SK-N-SH (cell line): Measurements from ENCODE around the gene SERTAD4. TPM values are rescaled to one million over a fixed set of nuclear protein-coding genes. Genes with fewer than 3 reads are reported as not detected.
A peak's percentile ranks its signal among the peaks of the same experiment; 100 is the strongest.

Source experiments
- CTCF ChIA-PET: fragments of 300-600, 350-600 bp; formaldehyde crosslinking; extraction: SDS; loops from one replicate; lab custom pipeline; 2021; lab: Yijun Ruan, JAX
- POLR2A ChIA-PET: fragments of 350-600 bp; sonication (Branson Sonifier 250); formaldehyde crosslinking; extraction: SDS; loops from one replicate; lab custom pipeline; 2020; ENCODE audit warnings: antibody characterized with exemption, inconsistent platforms; lab: Yijun Ruan, JAX
- DNase-seq: peaks from one replicate; pipeline ENCODE4 v3.0.0; 2012
- H2AFZ ChIP-seq: fragments of 200-600 bp; sonication (generic); 2 replicates; pipeline ENCODE4 v1.8.1; 2016; ENCODE audit warnings: antibody characterized with exemption, mild to moderate bottlenecking, low read depth
- H3F3A ChIP-seq: fragments of 200-600 bp; sonication (generic); replicated peaks from 2 replicates; pipeline ENCODE3; 2016; ENCODE audit warnings: antibody characterized with exemption, mild to moderate bottlenecking; ENCODE audit not compliant: insufficient read depth
- H3K27ac ChIP-seq, 2 experiments: fragments of 200-500 bp in 1 of 2; fragments of 200-600 bp in 1 of 2; sonication (Bioruptor generic) in 1 of 2; sonication (generic), shearing (Covaris generic) in 1 of 2; 2 replicates each; pipeline versions ENCODE4 v1.5.1 to v1.6.1; 2014 to 2016; ENCODE audit warnings: low read depth in 2 of 2, inconsistent platforms in 1 of 2, low read length in 1 of 2, mild to moderate bottlenecking in 1 of 2, mixed read lengths in 1 of 2
- H3K27me3 ChIP-seq: fragments of 200-600 bp; sonication (generic), shearing (Covaris generic); 2 replicates; pipeline ENCODE4 v1.6.1; 2016; ENCODE audit warnings: mixed run types; ENCODE audit not compliant: insufficient read depth
- H3K36me3 ChIP-seq, 2 experiments: fragments of 200-500 bp in 1 of 2; fragments of 200-600 bp in 1 of 2; sonication (Bioruptor generic) in 1 of 2; sonication (generic) in 1 of 2; replicated peaks in 1 of 2; 2 replicates each; pipeline versions ENCODE3 to v1.5.1; 2014 to 2016; ENCODE audit warnings: low read length in 1 of 2, mild to moderate bottlenecking in 1 of 2; ENCODE audit not compliant: insufficient read depth in 2 of 2, control insufficient read depth in 1 of 2
- H3K4me1 ChIP-seq, 2 experiments: fragments of 200-500 bp in 1 of 2; fragments of 200-600 bp in 1 of 2; sonication (Bioruptor generic) in 1 of 2; sonication (generic), shearing (Covaris generic) in 1 of 2; 2 replicates each; pipeline versions ENCODE4 v1.5.1 to v1.6.1; 2014 to 2016; ENCODE audit warnings: low read depth in 1 of 2, low read length in 1 of 2, mixed run types in 1 of 2; ENCODE audit not compliant: insufficient read depth in 2 of 2, control insufficient read depth in 1 of 2
- H3K4me2 ChIP-seq: fragments of 200-600 bp; sonication (generic), shearing (Covaris generic); 2 replicates; pipeline ENCODE4 v1.6.1; 2017; ENCODE audit warnings: mixed run types
- H3K4me3 ChIP-seq, 2 experiments: fragments of 200-500 bp in 1 of 2; fragments of 200-600 bp in 1 of 2; sonication (Bioruptor generic) in 1 of 2; sonication (generic), shearing (Covaris generic) in 1 of 2; 2 replicates each; pipeline versions ENCODE4 v1.5.1 to v1.8.1; 2014 to 2016; ENCODE audit warnings: low read depth in 2 of 2, inconsistent platforms in 1 of 2, low read length in 1 of 2, mild to moderate bottlenecking in 1 of 2, mixed read lengths in 1 of 2, moderate library complexity in 1 of 2
- H3K79me2 ChIP-seq: fragments of 200-600 bp; sonication (generic); 2 replicates; pipeline ENCODE4 v1.8.1; 2017; ENCODE audit warnings: mild to moderate bottlenecking; ENCODE audit not compliant: insufficient read depth
- H3K9ac ChIP-seq: fragments of 200-600 bp; sonication (generic); 2 replicates; pipeline ENCODE4 v1.6.1; 2017; ENCODE audit warnings: mixed run types
- H3K9me2 ChIP-seq: fragments of 200-600 bp; sonication (generic); 2 replicates; pipeline ENCODE4 v1.6.1; 2017; ENCODE audit warnings: mixed run types
- H3K9me3 ChIP-seq: fragments of 200-600 bp; sonication (generic); 2 replicates; pipeline ENCODE4 v1.6.1; 2017; ENCODE audit warnings: mixed run types, mild to moderate bottlenecking, moderate library complexity
- H4K20me1 ChIP-seq: fragments of 200-600 bp; sonication (generic); 2 replicates; pipeline ENCODE4 v1.6.1; 2017; ENCODE audit warnings: mild to moderate bottlenecking, mixed run types; ENCODE audit not compliant: insufficient read depth
- FOXM1 ChIP-seq: IDR thresholded peaks from 2 replicates; pipeline ENCODE4 v1.4.0; 2012; ENCODE audit warnings: low read depth, mild to moderate bottlenecking
- MXI1 ChIP-seq: IDR thresholded peaks from 2 replicates; pipeline ENCODE4 v1.6.1; 2012; ENCODE audit warnings: mild to moderate bottlenecking, low read depth, low read length, improper control_type of control experiment
- RAD21 ChIP-seq: IDR thresholded peaks from 2 replicates; pipeline ENCODE4 v1.6.1; 2012; ENCODE audit warnings: mild to moderate bottlenecking, low read length
- RCOR1 ChIP-seq: fragments of 150-350 bp; IDR thresholded peaks from 2 replicates; pipeline ENCODE4 v1.6.1; 2017; ENCODE audit warnings: antibody characterized with exemption, low read length
- SMC3 ChIP-seq: IDR thresholded peaks from 2 replicates; pipeline ENCODE4 v1.6.1; 2012; ENCODE audit warnings: low read depth, low read length, improper control_type of control experiment
- TCF12 ChIP-seq: IDR thresholded peaks from 2 replicates; pipeline ENCODE4 v1.4.0; 2012
- WGBS: methylation state at CpG from one replicate; pipeline ENCODE4 v1.1.6; 2017; ENCODE audit warnings: low lambda C conversion rate; 5-methylcytosine and 5-hydroxymethylcytosine counted together
- polyA plus RNA-seq, 3 experiments: library from polyadenylated mRNA; depleted of rRNA; stranded (reverse); fragments of >200 nt; gene quantifications; 2 replicates each; pipeline ENCODE4 v1.2.3, GENCODE V29; 2012
- TF ChIP-seq, protein P1 (sequence below): fragments of 150-350 bp; IDR thresholded peaks from 2 replicates; pipeline ENCODE4 v1.6.1; 2016; ENCODE audit warnings: mild to moderate bottlenecking, low read depth, low read length
- TF ChIP-seq, protein P2 (sequence below): fragments of 150-350 bp; IDR thresholded peaks from 2 replicates; pipeline ENCODE4 v1.6.1; 2017; ENCODE audit warnings: antibody characterized with exemption, low read length, low read depth, borderline replicate concordance
- TF ChIP-seq, protein P3 (sequence below): IDR thresholded peaks from 2 replicates; pipeline ENCODE4 v1.6.1; 2012; ENCODE audit warnings: mild to moderate bottlenecking, low read depth, low read length, moderate library complexity
- TF ChIP-seq, protein P4 (sequence below): IDR thresholded peaks from 2 replicates; pipeline ENCODE4; 2012

The SERTAD4 gene
- polyA plus RNA-seq, 1 of the 3 experiments (the other 2 are of a cell fraction): 2.9 TPM

DNA sequence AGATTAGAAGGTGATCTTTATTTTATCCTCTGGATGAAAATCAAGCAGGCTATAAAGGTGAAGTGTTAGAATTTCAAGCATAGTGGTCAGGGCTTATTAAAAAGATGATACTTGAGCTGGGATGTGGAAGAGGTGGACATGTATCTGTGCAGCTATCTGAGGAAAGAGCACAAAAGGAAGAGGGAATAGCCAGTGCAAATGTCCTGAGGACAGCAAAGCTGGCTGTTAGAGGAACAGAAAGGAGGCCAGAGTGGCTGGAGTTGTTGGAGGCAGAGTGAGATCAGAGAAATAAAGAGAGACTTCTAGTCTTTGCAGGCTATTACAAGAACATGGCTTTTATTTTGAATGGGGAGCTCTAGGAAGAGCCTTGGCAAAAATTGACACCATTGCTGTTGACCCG is 4.4 kb upstream of the SERTAD4 start:
- Histone ChIP-seq H3K4me2 (no peak overlapping the region), H3K36me3 (peaks cover 0 to 3% of the 10 kb centered on the region in 2 experiments), H3K27me3 (no peaks in the 10 kb centered on the region), H3K79me2 (no peaks in the 10 kb centered on the region), H4K20me1 (no peaks in the 10 kb centered on the region), H3K9me3 (no peaks in the 10 kb centered on the region), H3K9me2 (no peaks in the 10 kb centered on the region), H3K4me3 (no peak overlapping the region), H2AFZ (no peak overlapping the region), H3K4me1 (peaks cover 3 to 7% of the 10 kb centered on the region in 2 experiments; a peak in 3 of 4 replicates), H3K27ac (no peak overlapping the region), H3F3A (peaks cover 4% of the 10 kb centered on the region), H3K9ac (no peak overlapping the region)
- TF ChIP-seq SMC3 (no peak), FOXM1 (no peak)
- DNase-seq: no peak
- ChIA-PET CTCF (no interaction called here), POLR2A (no interaction called here)
- 77% methylated on average over 1 of the region's 1 CpG for WGBS

DNA sequence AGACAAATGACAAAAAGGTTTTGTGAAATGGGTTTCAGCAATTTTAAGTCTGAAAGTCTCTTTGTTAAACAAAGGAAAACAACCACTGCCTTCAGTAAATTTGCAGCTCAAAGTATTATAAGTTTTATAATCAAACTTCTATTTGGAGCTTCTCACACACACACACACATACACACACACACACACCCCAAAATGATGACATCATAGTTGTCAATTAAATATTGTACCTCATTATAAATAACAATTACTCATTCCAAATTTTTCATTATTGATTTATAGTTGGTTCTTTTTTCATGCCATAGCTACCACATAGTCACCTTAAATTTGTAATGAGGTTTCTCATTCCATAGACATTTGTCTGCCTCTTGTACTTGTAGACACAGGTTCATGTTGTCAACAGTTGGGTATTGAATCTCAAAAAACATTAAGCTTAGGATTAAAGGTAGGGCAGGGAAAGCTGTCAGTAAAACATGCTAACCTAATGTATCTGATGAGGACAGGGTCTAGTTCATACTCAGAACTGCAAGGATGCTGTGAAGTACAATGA is 2.4 kb upstream of the SERTAD4 start:
- peaks cover 13% of the 10 kb centered on the region for H3F3A ChIP-seq
- H3K9me2 ChIP-seq: no peaks in the 10 kb centered on the region
- no peak overlapping the region for H3K9ac ChIP-seq
- no peaks in the 10 kb centered on the region for H3K9me3 ChIP-seq
- no peak for DNase-seq
- ChIA-PET CTCF (interaction anchor here (1.5 kb wide), 1 partner anchor 407 kb away, joined by 3 read pairs; no protein-coding TSS in a partner anchor), POLR2A (no interaction called here)
- peaks cover 3 to 5% of the 10 kb centered on the region in 2 experiments for H3K36me3 ChIP-seq
- no peak overlapping the region for H3K27ac ChIP-seq
- no peaks in the 10 kb centered on the region for H3K79me2 ChIP-seq
- H3K4me3 ChIP-seq: no peak overlapping the region
- peaks cover 10 to 15% of the 10 kb centered on the region in 2 experiments for H3K4me1 ChIP-seq
- H2AFZ ChIP-seq: no peak overlapping the region
- H3K4me2 ChIP-seq: no peak overlapping the region
- TF ChIP-seq, protein P1, sequence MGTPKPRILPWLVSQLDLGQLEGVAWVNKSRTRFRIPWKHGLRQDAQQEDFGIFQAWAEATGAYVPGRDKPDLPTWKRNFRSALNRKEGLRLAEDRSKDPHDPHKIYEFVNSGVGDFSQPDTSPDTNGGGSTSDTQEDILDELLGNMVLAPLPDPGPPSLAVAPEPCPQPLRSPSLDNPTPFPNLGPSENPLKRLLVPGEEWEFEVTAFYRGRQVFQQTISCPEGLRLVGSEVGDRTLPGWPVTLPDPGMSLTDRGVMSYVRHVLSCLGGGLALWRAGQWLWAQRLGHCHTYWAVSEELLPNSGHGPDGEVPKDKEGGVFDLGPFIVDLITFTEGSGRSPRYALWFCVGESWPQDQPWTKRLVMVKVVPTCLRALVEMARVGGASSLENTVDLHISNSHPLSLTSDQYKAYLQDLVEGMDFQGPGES: no peak
- no peak for TF ChIP-seq FOXM1
- H3K27me3 ChIP-seq: no peaks in the 10 kb centered on the region
- H4K20me1 ChIP-seq: no peaks in the 10 kb centered on the region

DNA sequence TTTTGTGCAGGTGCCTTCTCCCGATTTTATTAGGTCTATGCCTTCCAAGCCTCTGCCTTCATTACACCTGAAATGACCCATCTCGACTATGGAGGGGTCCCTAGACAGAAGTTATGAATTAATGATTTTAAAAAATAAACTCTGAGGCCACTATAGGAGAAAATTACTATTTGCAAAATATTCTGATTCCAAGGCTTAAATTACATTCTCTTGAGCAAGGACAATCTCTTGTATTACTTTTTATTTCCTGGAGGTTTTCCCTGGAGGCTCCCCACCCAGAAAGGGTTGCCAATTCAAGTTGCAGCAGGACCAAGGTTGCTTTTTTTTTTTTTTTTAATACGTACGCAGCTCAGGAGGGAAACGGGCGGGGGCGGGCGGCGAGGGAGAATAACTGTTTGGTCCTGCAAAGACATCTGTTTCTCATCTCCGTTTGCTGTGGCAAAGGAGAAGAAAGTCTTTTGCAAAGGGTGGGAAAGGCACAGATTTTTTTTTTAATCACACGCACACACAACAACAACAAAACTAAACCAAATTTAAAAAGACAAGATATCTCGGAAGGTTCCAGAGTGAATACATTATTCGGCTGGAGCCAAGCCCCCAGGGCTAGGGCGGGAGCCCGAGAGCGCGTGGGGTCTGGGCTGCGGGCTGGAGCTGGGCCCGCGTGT is 618 bp upstream of the SERTAD4 start:
- H3K4me1 ChIP-seq: peaks cover 18 to 24% of the 10 kb centered on the region in 2 experiments
- POLR2A ChIA-PET: interaction anchor here (1.0 to 3.0 kb wide), 4 partner anchors 19 to 79 kb away, joined by 4 to 29 read pairs (median 12); no protein-coding TSS in a partner anchor
- peak overlapping the region in 1 of 2 experiments; percentile 97; a peak in 2 of 4 replicates for H3K27ac ChIP-seq
- no peaks in the 10 kb centered on the region for H3K27me3 ChIP-seq
- H3K9me2 ChIP-seq: no peaks in the 10 kb centered on the region
- TF ChIP-seq MXI1 (peak; percentile 58; the same call in 1 of the 2 replicates), RCOR1 (0 out of 2 replicates have a peak, but pooled peaks have one; percentile 33), TCF12 (peak; percentile 90), RAD21 (peak; percentile 7; the same call in 1 of the 2 replicates)
- TF ChIP-seq, protein P2, sequence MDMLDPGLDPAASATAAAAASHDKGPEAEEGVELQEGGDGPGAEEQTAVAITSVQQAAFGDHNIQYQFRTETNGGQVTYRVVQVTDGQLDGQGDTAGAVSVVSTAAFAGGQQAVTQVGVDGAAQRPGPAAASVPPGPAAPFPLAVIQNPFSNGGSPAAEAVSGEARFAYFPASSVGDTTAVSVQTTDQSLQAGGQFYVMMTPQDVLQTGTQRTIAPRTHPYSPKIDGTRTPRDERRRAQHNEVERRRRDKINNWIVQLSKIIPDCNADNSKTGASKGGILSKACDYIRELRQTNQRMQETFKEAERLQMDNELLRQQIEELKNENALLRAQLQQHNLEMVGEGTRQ: no peak
- TF ChIP-seq, protein P3, sequence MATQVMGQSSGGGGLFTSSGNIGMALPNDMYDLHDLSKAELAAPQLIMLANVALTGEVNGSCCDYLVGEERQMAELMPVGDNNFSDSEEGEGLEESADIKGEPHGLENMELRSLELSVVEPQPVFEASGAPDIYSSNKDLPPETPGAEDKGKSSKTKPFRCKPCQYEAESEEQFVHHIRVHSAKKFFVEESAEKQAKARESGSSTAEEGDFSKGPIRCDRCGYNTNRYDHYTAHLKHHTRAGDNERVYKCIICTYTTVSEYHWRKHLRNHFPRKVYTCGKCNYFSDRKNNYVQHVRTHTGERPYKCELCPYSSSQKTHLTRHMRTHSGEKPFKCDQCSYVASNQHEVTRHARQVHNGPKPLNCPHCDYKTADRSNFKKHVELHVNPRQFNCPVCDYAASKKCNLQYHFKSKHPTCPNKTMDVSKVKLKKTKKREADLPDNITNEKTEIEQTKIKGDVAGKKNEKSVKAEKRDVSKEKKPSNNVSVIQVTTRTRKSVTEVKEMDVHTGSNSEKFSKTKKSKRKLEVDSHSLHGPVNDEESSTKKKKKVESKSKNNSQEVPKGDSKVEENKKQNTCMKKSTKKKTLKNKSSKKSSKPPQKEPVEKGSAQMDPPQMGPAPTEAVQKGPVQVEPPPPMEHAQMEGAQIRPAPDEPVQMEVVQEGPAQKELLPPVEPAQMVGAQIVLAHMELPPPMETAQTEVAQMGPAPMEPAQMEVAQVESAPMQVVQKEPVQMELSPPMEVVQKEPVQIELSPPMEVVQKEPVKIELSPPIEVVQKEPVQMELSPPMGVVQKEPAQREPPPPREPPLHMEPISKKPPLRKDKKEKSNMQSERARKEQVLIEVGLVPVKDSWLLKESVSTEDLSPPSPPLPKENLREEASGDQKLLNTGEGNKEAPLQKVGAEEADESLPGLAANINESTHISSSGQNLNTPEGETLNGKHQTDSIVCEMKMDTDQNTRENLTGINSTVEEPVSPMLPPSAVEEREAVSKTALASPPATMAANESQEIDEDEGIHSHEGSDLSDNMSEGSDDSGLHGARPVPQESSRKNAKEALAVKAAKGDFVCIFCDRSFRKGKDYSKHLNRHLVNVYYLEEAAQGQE: no peak
- TF ChIP-seq, protein P4, sequence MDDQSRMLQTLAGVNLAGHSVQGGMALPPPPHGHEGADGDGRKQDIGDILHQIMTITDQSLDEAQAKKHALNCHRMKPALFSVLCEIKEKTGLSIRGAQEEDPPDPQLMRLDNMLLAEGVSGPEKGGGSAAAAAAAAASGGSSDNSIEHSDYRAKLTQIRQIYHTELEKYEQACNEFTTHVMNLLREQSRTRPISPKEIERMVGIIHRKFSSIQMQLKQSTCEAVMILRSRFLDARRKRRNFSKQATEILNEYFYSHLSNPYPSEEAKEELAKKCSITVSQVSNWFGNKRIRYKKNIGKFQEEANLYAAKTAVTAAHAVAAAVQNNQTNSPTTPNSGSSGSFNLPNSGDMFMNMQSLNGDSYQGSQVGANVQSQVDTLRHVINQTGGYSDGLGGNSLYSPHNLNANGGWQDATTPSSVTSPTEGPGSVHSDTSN: peak; percentile 7; the same call in 1 of the 2 replicates
- H3K4me2 ChIP-seq: peak overlapping the region; percentile 73
- H3K9me3 ChIP-seq: no peaks in the 10 kb centered on the region
- CTCF ChIA-PET: interaction anchor here (0.7 to 2.1 kb wide), 5 partner anchors 17 to 89 kb away, joined by 3 to 13 read pairs (median 7); no protein-coding TSS in a partner anchor
- H2AFZ ChIP-seq: no peak overlapping the region
- no peaks in the 10 kb centered on the region for H4K20me1 ChIP-seq
- peaks cover 3 to 8% of the 10 kb centered on the region in 2 experiments for H3K36me3 ChIP-seq
- no peaks in the 10 kb centered on the region for H3K79me2 ChIP-seq
- H3F3A ChIP-seq: peaks cover 24% of the 10 kb centered on the region
- H3K4me3 ChIP-seq: peak overlapping the region; percentile 56 to 84
- 3% methylated on average over 20 of the region's 20 CpGs for WGBS
- peak; percentile 70 for DNase-seq
- peak overlapping the region; percentile 38; the same call in 1 of the 2 replicates for H3K9ac ChIP-seq
